Activated CD8-positive, alpha-beta memory T cell treated with anti-CD3 and anti-CD28 coated beads, Interleukin-2, amount 50 U/mL, for 24 hours (primary cell): ENCODE results near the gene NUAK2.
"Not testable (repeated sequence)": the region's sequence is repeated elsewhere in the genome, so short reads cannot be mapped to it uniquely, and the experiment has no call there.

Source experiments
- DNase-seq: peaks from one replicate; pipeline ENCODE4 v3.0.0-alpha.2; 2020; ENCODE audit errors: extremely low read depth

The NUAK2 gene

GRCh38 chr1:205297546-205298177 lies 23.9 kb downstream of the NUAK2 start:
- DNase-seq = not testable (repeated sequence)

DNA sequence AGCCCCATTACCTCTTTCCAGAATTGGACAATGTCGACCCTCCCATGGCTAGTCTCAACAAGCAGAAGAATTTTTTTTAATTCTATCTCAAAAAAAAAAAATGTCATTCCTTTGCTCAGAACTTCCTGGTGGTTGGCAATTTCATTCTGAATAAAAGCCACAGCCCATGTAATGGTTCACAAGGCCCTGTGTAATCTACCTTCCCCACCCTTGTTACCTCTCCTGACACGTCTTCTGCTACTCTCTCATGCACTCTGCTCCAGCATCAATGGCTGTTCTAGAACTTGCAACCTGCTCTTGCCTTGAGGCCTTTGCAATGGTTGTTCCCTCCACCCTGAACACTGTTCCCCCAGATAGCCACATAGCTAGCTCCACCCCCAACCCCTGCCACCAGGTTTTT lies 25.4 kb downstream of the NUAK2 start:
- no peak for DNase-seq

GRCh38 chr1:205294934-205295333 lies 26.6 kb downstream of the NUAK2 start:
- no peak for DNase-seq

DNA sequence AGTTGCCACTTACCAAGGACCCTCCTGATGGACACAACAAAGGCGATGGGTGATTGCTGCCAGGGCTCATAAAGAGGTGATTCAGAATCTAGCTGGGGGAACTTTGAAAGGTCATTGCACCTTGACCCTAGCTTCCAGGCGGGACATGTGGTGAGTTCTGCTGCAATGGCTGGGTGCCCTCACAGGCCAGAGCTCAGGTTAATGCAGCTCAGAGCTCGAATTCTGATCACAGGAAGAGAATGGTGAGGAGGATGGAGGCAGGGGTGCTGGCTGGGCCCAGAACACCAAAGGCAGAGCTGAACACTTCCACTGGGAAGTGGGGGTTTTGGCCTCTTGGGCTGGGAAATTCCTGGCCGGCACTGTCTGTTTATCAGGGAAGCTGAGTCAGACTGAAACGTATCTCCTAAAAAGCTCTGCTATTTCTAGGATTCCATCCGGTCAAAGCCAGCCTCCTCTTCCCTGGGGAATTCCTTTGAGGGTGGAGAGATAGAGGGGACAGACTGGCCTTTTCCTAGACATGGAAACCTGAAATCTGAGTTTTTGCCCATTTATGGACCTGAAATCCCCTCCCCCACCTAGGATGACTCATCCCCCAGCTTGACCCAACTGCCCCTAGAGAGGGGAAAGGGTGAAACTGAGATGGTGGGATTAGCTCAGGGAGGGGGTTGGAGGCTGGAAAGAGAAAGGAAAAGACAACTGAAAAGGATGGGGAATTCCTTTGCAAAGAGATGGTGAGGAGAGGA lies 27.2 kb downstream of the NUAK2 start:
- no peak for DNase-seq

- no peak for DNase-seq
Measured at GRCh38 chr1:205293350-205294074, 28.0 kb downstream of the NUAK2 start.

GRCh38 chr1:205291596-205291995 lies 29.9 kb downstream of the NUAK2 start:
- no peak for DNase-seq

DNA sequence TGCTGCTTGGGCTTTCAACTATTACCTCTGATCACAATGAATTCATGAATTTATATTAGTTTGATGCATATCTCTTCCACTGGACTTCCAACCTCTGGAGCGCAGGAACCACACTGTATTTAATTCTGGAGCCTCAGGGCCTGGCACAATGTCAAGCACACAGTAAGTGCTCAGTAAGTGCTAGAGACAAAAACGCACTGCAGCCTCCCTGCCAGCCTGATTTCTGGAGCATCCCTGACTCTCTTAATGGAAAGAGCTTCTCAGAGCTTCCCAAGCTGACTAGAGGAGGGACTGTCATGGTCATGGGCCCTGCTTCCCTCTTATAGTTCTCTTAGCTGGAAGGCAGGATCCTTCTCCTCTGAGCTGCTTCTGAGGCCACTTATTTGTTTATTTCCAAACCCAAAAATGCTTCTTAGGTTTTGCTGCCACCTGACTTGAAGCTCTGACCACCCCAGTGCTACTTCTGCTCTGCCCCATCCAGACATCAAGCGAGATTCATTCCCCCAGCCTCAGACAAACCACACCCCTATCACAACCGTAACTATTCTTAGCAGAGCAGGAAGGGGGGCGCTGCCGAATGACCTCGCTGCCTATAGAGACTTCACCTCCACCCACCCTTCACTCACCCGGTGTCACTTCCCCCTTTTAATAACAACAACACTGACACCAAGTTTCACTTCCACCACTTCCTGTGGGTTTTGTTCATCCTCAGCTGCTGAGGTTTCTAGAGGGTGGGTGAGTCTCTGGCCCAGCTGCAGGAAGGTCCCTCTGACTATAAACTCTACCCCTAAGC lies 33.6 kb downstream of the NUAK2 start:
- DNase-seq = peak; percentile 64

DNA sequence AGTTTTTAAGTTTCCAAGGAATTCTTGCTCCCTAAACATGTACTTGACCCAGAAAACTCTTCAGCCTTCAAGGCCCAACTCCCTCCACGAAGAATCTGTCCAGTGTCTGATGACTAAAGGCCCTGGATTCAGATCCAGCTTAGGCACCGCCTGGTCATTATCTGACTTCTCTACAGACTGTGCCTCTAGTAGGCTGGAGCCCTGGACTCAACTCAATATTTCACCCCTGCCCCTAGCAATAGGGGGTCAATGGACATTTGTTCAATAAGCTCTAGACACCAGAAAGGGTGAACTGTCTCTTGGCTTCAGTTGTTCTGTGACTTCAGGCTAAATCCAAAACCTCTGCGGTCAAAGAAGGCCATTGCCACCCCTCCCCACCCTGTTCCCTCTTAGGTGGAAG lies 34.5 kb downstream of the NUAK2 start:
- DNase-seq = no peak

GRCh38 chr1:205286335-205286950 lies 35.1 kb downstream of the NUAK2 start:
- DNase-seq = no peak

DNA sequence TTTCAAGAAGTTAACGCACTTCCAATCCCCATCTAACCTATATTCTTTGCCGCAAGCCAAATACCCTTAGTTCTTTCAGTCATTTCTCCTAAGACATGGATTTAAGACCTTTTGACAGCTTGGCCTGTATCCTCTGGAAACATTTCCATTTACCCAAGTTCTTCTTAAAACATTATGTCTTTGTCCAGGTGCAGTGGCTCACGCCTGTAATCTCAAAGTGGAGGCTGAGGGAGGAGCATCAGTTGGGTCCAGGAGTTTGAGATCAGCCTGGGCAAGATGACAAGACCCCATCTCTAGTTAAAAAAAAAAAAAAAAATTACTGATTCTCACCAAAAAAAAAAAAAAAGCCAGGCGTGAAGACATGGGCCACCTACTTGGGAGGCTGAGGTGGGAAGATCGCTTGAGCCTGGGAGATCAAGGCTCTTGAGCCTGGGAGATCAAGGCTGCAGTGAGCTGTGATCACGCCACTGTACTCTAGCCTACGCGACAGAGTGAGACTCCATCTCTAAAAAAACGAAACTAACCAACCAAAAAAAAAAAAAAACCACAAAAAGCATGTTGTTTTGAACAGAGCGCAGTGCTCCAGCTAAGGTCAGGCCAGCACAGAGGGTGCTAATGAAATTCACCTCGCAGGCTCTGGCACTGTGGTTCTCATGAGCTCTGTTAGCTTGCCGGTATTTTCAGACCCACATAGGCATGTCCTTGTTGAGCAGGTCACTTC lies 36.0 kb downstream of the NUAK2 start:
- no peak for DNase-seq

GRCh38 chr1:205284420-205285144 lies 37.0 kb downstream of the NUAK2 start:
- peak; percentile 60 for DNase-seq

- DNase-seq = no peak
Measured at GRCh38 chr1:205283270-205284147, 38.0 kb downstream of the NUAK2 start.

GRCh38 chr1:205280666-205281395 lies 40.7 kb downstream of the NUAK2 start:
- DNase-seq = not testable (repeated sequence)

DNA sequence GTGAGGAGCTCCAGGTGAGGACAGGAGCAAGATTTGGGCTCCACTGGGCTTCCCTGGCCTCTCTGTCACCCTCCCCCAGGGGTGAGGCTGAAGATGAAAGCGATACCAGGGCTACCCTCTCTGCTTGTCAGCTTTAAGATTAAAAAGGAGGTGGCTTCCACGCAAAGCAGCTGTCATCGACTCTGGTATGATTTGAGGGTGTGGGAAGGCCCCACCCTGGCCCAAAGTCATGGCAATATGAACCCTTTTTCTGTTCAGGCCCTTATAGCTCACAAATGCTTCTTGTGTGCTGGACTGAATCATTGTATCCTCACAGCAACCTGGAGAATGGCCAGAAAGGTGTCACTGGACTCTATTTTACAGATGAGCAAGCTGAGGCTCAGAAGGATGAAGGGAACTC lies 41.6 kb downstream of the NUAK2 start:
- no peak for DNase-seq

GRCh38 chr1:205276689-205277065 lies 44.9 kb downstream of the NUAK2 start:
- DNase-seq = no peak

DNA sequence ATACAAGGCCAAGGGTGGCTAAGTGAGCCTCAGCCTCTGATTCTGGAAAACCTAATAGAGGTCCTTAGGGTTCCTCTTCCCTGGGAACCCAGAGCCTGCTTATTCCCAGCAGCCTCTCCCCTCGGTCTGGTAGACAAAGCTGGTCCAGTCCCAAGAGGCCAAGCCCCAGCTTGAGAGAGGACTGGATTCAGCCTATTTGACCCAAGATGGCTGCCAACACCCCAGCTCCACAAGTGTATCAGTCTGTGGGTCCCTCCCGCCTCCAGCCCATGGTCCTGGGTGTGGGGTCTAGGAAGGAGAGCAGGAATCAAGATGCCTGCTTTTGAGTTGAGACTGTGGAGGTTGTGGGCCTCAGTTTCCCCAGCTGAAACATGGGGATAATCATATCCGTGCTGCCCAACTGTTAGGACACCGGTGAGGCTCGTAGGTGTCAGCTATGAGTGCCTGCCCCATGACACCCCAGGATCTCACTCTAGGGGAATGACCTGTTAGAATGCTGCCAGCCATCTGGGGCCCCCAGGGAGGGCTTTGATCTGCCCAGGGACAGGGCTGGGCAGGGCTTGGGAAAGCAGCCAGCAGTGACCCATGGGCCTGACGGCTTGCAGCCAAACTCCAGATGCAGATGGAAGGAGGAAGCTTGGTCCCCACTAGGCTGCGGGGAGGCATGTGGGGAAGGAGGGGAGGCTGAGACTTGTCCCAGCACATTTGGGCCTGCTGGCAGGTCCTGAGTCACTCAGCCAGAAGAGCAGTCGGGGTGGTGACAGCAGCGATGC lies 45.4 kb downstream of the NUAK2 start:
- DNase-seq = no peak

GRCh38 chr1:205275133-205275532 lies 46.4 kb downstream of the NUAK2 start:
- no peak for DNase-seq
